GM19099 (cell line): Measurements from ENCODE around the gene TGM3.

Experiments
- POLR2A ChIP-seq: IDR thresholded peaks from 3 replicates; pipeline ENCODE4 v1.6.1; 2011; ENCODE audit warnings: low read depth; ENCODE audit not compliant: insufficient read length; ENCODE audit errors: extremely low read depth

Gene TGM3

DNA sequence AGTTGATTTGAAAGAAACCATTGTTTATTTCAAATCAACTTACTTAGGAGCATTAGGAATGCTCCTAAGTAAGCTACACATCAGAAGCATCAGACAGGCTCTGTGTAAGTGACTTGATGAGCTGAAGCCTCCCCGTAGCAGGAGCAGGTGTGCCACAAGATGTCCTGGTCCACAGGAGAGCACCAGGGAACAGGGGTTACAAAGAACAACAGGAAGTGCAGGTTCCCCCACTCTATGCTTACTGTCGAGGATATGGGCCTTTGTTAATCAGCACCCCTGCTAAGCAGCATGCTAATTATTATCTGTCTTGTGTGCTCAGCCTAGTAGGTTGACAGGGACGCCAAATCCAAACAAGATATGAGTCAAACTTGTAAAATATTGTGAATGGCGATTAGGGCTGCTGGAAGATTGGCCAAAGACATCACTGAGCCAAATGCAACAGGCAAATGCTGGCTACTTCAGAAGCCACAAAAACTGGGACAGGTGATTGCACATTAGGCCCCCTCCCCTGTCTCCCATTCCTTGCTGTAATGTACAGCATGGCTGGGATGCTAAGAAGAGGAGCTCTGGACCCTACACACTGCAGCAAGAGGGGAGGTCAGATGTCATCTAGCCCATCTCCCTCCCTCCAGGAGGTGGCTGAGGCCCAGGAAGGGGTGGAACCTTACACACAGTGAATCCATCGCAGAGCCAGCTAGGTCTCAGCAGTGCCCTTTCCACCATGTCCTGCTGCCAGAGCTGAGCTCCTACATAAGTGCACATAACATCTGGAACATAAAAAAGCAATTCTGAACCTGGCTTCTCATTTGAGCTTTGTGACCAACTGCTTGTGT, 939 bp downstream of the TGM3 start:
- TF ChIP-seq POLR2A = no peak

DNA sequence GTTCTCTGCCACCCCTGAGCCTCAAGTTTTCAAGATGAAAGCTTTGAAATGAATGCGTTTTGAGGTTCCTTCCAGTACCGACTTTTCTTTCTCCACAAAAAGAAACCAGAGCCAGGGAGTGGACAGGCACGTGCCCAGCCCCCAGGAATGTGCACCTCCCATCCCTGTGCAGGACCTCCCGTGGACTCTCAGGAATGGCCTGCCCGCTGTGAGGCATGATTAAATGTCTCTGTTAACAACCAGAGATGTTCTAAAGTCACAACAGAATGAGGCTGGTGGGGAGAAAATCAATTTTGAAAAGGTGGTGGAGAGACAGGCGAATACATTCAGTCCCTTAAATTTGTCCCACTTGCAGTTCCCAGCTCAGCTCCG, 1.5 kb downstream of the TGM3 start:
- TF ChIP-seq POLR2A = no peak

DNA sequence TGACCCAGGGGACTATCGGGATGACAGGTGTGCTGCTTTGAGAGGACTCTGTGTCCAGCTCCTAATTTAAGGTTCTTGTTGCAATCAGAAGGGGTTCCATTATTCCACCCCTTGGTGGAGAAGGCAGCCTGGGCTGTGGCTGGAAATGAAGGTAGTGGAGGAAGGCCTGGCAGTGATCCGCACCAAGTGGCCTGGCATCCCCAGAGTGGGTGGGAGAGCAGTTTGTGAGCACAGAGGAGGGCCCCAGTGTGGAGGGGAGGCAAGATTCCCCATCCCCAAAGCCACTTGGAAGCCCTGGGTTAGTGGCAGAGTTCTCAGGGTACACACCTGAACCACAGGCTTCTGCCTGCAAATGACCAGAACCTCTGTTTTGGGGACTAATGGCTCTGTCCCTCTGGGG, 2.3 kb downstream of the TGM3 start:
- TF ChIP-seq POLR2A = no peak

DNA sequence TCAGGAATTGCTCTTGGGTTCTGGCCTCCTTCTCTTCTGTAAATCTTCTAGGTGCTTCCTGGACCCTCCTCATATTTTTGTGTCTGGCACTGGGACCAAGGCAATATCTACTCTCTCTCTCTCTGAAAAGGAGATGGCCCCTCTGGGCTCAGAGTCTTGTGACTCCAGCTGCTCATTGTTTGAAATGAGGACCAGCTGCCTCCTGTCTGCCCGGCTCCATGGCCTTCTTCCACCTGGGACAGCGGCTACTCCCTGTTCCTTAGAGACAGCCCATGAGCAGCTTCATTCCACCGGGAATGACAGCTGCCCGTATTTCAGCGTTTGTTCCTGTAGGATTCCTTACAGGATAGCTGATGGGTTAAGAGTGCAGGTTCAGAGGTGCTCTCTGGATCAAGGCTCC, 2.9 kb downstream of the TGM3 start:
- TF ChIP-seq POLR2A = no peak

DNA sequence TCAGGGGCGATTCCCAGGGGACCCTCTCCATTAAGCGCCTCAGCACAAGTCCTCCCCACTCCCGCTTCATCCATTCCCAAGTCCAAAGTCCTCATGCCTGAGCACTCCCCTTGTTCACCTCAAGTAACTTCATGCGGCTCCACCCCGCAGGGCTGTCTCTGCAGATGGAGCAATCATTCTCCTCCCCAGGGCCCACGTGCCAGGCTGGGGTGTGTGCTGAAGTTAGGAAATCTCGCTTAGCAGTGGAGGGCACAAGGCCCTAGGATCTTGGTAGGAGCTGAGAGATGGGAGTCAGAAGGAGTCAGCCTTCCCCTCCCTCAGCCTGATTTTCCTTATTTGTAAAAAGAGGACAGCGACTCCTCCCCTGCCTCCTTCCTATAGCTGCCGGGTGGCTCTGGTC, 3.5 kb downstream of the TGM3 start:
- TF ChIP-seq POLR2A = no peak

DNA sequence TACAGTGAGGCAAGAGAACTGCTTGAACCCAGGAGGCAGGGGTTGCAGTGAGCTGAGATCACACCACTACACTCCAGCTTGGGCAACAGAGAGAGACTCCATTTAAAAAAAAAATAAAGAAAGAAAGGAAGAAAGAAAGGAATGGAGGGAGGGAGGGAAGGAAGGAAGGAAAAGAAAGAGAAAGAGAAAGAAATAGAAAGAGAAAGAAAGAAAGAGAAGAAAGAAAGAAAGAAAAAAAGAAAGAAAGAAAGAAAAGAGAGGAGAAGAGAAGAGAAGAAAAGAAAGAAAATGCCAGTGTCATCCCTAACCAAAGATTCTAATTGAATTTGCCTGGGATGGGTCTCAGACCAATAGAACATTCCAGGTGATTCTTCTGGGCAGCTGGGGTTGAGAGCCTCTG, 4.2 kb downstream of the TGM3 start:
- no peak for TF ChIP-seq POLR2A

DNA sequence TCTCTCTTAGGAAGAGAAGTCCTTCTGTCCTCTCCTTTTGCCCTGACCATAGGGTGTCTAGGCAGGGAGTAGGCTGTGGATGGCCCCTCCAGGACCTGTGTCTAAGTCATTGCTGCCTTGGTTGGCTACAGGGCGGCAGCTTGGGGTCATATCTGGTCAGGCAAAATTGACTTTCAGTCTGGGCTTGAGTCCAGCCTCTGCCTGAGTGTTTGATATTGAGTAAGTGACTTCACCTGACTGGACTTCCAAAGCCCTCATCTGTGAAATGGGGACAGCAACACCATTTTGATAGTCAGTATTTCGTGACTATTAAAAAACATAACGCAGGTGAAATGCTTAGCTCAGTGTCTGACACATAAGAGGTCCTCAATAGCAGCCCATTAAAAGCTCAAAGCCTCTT, 4.6 kb downstream of the TGM3 start:
- no peak for TF ChIP-seq POLR2A

DNA sequence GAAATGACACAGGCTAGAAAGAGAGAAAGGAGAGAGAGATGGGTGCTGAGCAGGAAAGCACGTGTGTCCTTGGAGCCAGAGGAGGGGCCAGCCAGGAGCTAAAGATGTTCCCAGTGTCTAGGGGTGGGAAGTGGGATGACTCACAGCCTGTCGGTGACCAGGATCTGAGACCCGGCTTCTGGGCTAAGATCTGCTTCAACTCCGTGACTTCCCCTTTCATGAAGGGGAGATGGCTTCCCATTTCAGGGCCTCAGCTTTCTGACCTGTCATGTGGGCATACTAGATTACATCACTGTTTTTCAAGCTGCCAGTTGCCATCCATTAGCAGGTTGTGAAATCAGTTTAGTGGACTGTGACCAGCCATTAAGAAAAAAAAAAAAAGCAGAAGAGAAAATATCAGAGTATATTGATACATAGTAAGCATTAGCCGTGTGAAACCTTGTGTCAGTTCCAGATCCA, 5.4 kb downstream of the TGM3 start:
- TF ChIP-seq POLR2A = no peak

DNA sequence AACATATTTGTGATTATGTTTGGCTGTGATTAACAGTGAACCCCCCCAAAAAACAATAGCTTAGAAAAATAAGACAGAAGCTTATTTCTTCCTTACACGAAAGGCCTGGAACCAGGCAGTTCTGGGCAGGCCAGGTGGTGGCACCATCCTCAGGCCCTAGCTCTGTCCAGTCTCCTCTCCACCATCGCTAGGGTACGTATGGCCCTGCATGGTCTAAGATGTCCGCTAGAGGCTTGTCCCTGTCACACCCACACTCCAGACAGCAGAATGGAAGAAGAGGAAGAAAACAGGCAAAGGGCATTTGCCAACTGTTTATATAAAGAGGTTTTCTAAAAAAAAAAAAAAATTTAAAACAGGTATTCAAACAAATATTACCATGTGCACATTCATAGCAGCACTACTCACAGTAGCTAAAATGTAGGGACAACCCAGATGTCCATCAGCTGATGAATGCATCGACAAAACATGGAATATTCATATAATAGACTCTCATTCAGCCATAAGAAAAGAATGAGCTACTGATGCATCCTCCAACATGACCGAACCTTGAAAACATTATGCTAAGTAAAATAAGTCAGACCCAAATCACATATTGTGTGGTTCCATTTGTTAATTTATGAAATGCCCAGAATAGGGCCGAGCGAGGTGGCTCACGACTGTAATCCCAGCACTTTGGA, 6.7 kb downstream of the TGM3 start:
- no peak for TF ChIP-seq POLR2A

DNA sequence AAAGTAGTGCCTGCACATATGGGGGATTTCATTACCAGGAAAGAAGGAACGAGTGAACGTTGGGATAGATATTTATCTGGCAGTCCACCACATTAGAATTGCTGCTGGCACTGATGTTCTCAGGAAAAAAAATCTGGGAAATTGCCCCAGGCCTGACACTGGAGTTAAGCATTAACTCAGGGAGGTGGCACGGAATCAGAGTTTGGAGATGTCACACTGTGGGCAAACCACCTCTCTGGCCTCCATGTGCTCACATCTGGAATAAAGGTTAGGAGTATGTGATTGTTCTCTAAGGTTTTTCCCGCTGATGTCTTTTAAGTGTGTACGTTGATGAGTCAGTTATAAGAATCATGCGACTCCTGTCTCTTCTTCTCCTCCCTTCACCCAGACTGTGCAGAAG, 7.9 kb downstream of the TGM3 start:
- TF ChIP-seq POLR2A = no peak

DNA sequence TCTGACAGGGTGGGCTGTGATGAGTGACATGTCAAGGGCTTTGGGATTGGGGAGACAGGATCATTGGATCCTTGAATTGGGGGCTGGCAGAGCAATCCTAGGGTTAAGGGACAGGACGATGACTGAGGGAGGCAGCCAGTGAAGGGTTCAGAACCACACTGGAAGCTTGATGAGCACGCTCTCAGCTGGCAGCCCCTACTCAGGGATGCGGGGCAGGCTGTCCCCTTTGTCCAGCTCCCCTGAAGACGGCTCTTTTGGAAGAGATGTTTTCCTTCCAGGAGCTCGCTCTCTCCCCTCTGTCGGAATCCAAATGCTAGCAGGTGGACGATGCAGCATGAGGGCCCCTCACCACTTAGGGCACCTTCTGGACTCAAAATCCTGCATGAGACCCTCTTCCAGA, 8.4 kb downstream of the TGM3 start:
- TF ChIP-seq POLR2A = no peak

DNA sequence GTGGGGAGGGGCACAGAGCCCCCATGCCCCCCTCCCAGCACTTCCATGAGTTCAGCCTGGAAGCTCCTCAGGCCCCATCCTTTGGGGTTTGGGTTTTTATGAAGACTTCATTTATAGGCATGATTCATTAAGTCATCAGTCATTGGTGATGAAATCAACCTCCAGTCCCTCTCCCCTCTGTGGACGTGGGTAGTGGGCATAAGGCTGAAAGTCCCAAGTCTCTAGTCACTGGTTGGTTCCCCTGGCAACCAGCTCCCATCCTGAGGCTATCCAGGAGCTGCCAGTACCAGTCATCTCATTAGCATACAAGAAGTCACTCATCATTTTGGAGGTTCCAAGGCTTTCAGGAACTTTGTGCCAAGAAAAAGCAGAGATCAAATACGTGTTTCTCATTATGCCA, 9.2 kb downstream of the TGM3 start:
- TF ChIP-seq POLR2A = no peak

DNA sequence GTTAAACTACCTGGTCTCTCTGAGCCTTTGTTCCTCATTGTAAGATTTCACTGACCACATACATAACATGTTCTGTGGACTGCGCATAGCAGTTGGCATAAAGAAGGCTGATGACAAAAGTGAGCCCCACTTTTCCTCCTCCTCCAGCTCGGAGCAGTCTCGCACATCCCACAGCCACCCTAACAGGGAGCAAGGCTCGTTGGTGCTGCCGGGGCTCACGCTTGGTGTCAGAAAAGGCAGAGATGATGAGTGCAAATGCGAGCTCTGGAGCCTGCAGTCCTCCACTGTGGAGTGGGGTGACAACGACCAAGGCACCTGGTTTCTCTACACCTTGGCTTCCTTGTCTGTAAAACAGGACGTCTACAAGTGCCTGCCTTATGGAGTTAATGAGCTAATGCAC, 9.7 kb downstream of the TGM3 start:
- no peak for TF ChIP-seq POLR2A

DNA sequence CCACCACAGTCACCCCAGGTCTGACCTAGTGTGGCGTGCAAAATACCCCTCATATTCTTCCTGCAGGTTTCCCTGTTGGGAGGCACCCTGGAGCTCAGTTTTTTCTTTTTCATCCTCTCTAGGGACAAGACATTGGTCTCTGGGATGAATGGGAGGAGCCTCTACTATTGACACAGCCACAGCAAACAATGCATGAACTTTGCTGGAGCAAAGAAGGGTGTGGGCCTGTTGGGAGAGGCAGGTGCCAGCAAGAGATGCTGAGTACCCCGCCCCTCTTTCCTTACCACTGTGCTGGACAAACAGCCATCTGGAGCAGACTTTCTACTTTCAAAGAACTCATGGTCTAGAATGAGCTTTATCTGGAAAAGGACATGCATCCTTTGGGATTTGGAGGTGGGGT, 10.1 kb downstream of the TGM3 start:
- no peak for TF ChIP-seq POLR2A

DNA sequence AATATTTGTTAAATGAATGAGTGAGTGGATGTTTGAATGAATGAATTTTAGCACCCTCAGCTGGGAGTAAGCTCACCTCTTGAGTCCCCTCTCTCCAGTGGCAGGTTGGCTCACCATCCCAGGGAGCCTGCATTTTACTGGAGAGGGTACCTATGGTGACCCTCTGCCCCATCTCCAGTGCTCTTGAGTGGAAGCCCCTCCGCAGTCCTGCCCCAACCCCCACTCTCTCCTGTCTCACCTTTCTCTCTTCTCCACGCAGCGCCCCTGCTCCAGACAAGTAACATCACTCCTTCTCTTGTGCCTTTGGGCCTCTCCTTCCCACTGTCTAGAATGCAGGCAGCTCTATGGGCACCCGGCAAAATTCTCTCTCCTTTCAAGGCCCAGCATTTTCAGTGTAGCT, 11.3 kb downstream of the TGM3 start:
- no peak for TF ChIP-seq POLR2A

DNA sequence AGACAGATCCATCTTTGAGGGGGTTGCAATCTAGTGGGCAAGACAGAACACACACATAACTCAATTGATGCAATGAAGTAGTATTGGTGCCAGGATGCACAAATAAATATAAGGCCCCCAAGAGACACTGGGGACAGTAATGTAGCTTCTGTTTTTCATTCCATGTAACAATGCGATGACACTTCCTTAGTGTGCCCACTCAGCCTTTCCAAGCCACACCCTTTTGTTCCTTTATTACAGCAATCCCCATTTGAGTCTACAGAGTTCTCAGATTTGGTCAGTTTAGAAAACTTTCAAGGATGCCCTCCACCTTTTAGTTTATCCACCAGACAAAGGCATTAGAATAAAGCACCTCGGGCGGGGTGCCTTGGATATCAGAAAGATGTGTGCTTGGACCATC, 15.5 kb downstream of the TGM3 start:
- TF ChIP-seq POLR2A = no peak

DNA sequence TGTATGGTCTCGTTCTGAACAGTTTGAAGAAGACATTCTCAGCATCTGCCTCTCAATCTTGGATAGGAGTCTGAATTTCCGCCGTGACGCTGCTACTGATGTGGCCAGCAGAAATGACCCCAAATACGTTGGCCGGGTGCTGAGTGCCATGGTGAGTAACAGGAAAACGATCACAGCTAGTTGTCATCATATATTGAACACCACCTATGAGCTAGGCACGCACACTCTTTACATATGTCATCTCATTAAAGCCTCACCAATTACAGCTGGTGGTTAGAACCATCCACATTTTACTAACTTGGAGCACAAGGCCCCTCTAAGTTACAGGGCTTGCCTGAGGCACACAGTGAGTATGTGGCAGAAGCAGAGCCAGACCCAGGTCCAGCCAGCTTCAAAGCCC, 17.1 kb downstream of the TGM3 start:
- no peak for TF ChIP-seq POLR2A

DNA sequence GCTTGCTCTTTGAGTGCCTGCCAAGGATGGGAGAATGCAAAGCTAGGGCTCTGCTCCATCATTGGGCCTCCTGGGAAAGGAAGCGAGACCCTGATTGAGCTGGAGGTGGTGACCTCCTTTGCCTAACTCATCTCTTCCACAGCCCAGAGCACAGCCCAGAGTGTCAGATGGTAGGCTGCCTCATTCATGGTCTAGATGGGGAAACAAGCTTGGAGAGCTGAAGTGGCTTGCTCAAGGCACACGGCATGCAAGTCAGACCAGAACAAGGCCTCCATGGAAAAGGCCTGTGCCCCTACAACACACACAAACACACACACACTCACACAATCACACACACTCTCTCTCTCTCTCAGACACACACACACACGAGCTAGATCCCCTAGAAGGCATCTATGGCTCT, 17.5 kb downstream of the TGM3 start:
- TF ChIP-seq POLR2A = no peak
